ENCODE data around the gene WDR81.

Gene WDR81

DNA sequence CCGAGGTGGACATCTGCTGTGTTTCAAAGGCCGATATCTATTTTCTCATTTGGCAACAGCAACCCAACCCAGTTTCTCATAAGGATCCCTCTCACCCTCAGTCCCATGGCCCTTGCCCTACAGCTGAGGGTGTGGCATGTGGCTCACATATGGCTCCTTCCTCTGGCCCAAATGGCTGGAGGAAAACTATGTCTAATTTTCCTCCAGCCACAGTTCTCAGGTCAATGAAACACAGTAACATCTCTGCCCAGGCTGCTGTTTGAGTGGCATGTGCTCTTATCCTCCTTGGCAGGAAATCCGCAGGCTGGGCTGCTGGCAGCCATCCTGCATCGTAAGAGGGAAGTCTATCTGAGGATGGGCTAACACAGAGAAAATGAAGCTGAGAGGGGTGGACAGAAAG is 61.4 kb downstream of the WDR81 start:
- no peak for DNase-seq

DNA sequence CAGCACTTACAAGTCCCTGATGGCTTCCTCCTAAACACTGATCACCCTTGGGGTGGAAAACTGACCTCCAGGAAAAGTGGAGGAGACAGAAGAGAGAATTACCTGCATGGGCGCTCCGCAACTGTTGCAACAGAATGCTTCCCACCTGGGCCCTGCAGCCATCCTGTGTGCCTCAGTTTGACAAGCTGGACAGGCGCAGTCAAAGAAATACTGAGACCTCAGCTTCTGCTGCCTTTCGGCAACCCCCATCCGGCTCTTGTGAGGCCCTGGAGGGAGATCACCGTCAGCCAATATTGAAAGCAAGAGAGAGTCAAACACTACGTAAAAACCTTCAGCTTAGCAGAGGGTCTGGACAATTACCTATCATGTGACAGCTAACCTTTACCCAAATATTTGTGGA is 62.2 kb downstream of the WDR81 start:
- no peak for DNase-seq

DNA sequence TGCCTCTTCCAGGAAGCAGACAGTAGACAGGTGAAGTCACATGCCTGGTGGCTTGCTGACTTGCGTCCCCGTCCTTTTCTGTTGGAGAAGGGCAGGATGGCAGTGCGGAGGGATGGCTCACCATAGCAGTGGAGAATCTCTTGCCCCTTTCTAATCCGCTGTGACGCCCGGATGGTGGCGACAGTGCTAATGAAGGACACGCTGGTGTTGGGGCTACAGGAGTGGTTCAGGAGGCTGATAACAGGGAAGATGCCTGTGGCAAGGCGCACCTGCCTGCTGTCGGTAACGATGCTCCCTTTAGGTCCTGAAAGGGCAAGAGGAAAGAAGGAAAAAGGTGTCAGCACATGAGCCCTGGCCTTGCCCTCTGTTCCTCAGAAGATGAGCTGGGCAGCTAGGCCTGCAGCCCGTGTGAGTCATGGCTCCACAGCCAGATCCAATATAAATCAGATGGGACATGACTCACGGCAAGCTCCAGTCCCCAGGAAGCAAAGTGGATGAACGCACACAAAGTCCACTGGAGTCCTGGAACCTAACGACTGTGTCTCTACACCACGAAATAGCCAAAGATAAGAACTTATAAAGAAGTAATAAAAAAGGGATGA is 62.9 kb downstream of the WDR81 start:
- DNase-seq, result no peak
